H1 (cell line): Measurements from ENCODE around the gene SPATA6L.

ENCODE experiments used
- BCL11A ChIP-seq, 2 experiments: IDR thresholded peaks; one replicate each; pipeline ENCODE4 v1.6.1; 2011; ENCODE audit warnings: low read depth in 2 of 2, low read length in 2 of 2, mild to moderate bottlenecking in 2 of 2
- CEBPB ChIP-seq: IDR thresholded peaks from 2 replicates; pipeline ENCODE4 v1.6.1; 2012; ENCODE audit warnings: low read depth, low read length
- CREB1 ChIP-seq: IDR thresholded peaks from 2 replicates; pipeline ENCODE4 v1.6.1; 2012; ENCODE audit warnings: inconsistent platforms
- EZH2 ChIP-seq: fragments of 200-600 bp; sonication (generic); IDR thresholded peaks from 2 replicates; pipeline ENCODE4 v1.7.1; 2012; ENCODE audit warnings: low read depth, mild to moderate bottlenecking, moderate library complexity, low read length, inconsistent platforms; ENCODE audit not compliant: severe bottlenecking
- JUN ChIP-seq: IDR thresholded peaks from 2 replicates; pipeline ENCODE4 v1.6.1; 2011; ENCODE audit warnings: low read depth, mild to moderate bottlenecking, improper control_type of control experiment, low read length
- POLR2AphosphoS5 ChIP-seq: IDR thresholded peaks from 2 replicates; pipeline ENCODE4 v1.6.1; 2011; ENCODE audit warnings: low read depth, low read length
- TEAD4 ChIP-seq: IDR thresholded peaks from 2 replicates; pipeline ENCODE4 v1.6.1; 2012; ENCODE audit warnings: low read depth, low read length, inconsistent platforms, mixed read lengths
- YY1 ChIP-seq: IDR thresholded peaks from 2 replicates; pipeline ENCODE4 v1.6.1; 2011; ENCODE audit warnings: low read depth, mild to moderate bottlenecking, low read length
- ZNF274 ChIP-seq: IDR thresholded peaks from 2 replicates; pipeline ENCODE4 v1.7.0; 2012; ENCODE audit warnings: low read length, borderline replicate concordance; ENCODE audit errors: extremely low read depth
- TF ChIP-seq, protein P1 (sequence below), 3 experiments: IDR thresholded peaks; 1 replicate in 2 of 3; 2 replicates in 1 of 3; pipeline versions ENCODE4 v1.5.1 to v1.6.1; 2011; ENCODE audit warnings: low read length in 3 of 3, mild to moderate bottlenecking in 3 of 3, inconsistent platforms in 2 of 3, low read depth in 1 of 3, moderate library complexity in 1 of 3; ENCODE audit not compliant: insufficient read depth in 1 of 3; ENCODE audit errors: control extremely low read depth in 1 of 3
- TF ChIP-seq, protein P2 (sequence below): IDR thresholded peaks from 2 replicates; pipeline ENCODE4 v1.6.1; 2011; ENCODE audit warnings: low read length, improper control_type of control experiment

DNA sequence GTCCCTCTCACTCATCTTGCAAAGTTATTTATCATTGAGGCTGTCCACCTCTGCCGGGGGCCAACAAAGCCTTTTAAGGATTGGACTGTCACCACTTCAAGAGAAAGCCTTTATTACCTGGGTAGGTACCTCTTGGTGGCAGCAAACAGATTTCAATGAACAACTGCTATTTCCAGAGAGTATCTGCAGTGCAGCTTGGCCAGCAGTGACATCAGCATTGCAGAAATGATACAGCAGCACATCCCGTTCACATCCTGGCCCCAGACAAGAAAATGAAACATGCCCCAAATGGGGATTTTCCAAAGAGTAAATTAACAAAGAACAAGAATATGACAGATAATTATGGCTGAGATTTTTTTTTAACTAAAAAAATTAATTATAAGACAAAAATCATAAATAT is 2.3 kb upstream of the SPATA6L start:
- TF ChIP-seq, protein P1, sequence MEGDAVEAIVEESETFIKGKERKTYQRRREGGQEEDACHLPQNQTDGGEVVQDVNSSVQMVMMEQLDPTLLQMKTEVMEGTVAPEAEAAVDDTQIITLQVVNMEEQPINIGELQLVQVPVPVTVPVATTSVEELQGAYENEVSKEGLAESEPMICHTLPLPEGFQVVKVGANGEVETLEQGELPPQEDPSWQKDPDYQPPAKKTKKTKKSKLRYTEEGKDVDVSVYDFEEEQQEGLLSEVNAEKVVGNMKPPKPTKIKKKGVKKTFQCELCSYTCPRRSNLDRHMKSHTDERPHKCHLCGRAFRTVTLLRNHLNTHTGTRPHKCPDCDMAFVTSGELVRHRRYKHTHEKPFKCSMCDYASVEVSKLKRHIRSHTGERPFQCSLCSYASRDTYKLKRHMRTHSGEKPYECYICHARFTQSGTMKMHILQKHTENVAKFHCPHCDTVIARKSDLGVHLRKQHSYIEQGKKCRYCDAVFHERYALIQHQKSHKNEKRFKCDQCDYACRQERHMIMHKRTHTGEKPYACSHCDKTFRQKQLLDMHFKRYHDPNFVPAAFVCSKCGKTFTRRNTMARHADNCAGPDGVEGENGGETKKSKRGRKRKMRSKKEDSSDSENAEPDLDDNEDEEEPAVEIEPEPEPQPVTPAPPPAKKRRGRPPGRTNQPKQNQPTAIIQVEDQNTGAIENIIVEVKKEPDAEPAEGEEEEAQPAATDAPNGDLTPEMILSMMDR (IDR thresholded peaks at IDR 0.05; ENCODE audit: control extremely low read depth in 1 of 3, insufficient read depth in 1 of 3, low read depth in 1 of 3, low read length in 3 of 3): no peak
- TF ChIP-seq CEBPB (no peak), YY1 (no peak), CREB1 (no peak), POLR2AphosphoS5 (no peak), BCL11A (IDR thresholded peaks at IDR 0.05; ENCODE audit: low read depth in 2 of 2, low read length in 2 of 2) (no peak), ZNF274 (no peak), TEAD4 (no peak), JUN (no peak), EZH2 (no peak)
- TF ChIP-seq, protein P2, sequence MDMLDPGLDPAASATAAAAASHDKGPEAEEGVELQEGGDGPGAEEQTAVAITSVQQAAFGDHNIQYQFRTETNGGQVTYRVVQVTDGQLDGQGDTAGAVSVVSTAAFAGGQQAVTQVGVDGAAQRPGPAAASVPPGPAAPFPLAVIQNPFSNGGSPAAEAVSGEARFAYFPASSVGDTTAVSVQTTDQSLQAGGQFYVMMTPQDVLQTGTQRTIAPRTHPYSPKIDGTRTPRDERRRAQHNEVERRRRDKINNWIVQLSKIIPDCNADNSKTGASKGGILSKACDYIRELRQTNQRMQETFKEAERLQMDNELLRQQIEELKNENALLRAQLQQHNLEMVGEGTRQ: no peak
